Measurements from ENCODE around the gene NRP2.

NRP2 gene

GRCh38 chr2:205682239-205682970 is at the start of gene NRP2:
Gene NRP2, plus strand, starts transcription at chr2:205682501. Its CDS starts 790 bp downstream, at chr2:205683291.
- peak; percentile 24 for DNase-seq (ENCODE audit: low read depth)

DNA sequence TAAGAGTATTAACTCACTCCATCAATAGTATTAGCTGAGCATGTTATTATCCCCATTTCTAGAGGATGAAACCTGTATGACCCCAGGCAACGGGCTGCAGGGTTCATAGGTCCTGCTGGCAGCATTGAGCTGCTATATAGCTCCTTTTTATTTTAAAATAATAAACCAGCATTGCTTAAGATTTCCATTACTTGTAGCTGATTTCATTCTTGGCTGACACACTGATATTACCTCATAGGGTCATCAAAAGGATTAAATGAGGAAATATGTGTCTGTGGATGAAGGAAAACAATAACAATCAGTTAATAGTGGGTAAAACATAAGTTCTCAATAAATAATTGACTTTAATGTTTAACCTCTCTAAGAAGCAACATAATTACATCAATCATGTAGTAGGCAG is 48.3 kb upstream of the NRP2 start:
- no peak for DNase-seq (ENCODE audit: low read depth)

GRCh38 chr2:205636549-205637319 is 45.6 kb upstream of the NRP2 start:
- DNase-seq (ENCODE audit: low read depth): no peak

GRCh38 chr2:205637320-205637602 is 45.0 kb upstream of the NRP2 start:
- no peak for DNase-seq (ENCODE audit: low read depth)

- no peak for DNase-seq (ENCODE audit: low read depth)
These were observed 44.4 kb upstream of the NRP2 start for GRCh38 chr2:205637779-205638503.

GRCh38 chr2:205640716-205641115 is 41.6 kb upstream of the NRP2 start:
- DNase-seq (ENCODE audit: low read depth): no peak

- no peak for DNase-seq (ENCODE audit: low read depth)
These were observed 39.5 kb upstream of the NRP2 start for GRCh38 chr2:205642599-205643356.

DNA sequence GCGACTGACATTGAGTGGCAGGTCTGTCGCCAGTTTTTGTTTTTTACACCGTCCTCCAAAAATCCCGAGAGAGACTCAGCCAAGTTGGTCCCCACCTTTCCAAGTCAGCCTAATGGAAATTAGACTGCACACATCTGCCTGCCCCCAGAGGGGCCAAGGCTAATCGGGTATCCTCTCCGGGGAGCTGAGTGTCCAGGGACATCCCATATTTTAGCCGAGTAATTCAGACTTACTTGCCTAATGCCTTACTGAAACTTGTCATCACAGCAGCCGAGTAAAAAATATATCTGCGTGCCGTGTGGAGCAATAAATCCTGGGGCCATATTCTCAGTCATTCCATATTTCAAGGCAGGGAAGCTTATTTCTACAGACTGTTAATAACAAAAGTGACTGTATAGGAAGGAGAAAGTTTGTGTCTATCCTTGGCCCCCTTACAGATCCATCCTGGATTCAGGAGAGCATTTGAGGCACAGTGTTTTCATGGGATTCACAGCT is 38.9 kb upstream of the NRP2 start:
- no peak for DNase-seq (ENCODE audit: low read depth)

DNA sequence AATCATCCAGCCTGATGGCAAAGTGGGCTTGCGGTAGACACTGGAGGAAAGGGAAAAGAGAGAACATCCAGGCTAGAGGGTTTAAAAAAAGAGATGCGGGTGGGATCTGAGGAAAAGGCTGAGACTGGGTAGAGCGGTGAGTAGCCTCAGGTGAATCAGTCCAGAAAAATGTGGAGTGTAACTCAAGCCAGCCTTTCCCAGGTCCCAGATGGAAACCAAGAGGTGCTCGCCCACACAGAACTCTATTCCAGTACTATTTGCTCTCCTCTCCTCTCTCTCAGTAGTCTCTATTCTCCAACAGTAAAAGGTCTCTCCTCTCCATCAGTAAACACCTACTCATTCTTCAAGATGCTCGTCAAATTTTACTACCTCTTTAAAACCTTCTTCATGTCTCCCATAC is 38.3 kb upstream of the NRP2 start:
- DNase-seq (ENCODE audit: low read depth): no peak

GRCh38 chr2:205646680-205647079 is 35.6 kb upstream of the NRP2 start:
- DNase-seq (ENCODE audit: low read depth): no peak

DNA sequence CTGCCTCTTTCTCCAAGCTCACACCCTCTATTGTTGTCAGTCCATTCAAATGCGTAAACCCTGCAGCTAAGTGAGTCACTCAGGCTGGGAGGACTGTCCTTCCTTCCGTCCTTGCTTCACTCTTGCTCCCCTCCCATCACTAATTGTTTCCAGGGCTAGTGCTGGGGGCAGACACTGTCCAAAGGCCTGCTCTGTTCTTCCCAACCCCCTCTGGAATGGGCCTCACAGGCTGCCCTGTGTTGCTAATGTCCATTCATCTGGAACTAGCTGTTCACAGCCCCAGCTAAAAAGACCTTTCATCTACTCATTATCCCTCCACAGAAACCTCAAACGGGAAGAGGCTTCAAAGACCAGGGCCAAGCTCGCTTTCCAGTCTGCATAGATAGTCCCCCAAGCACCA is 31.9 kb upstream of the NRP2 start:
- no peak for DNase-seq (ENCODE audit: low read depth)

- no peak for DNase-seq (ENCODE audit: low read depth)
These were observed 31.4 kb upstream of the NRP2 start for GRCh38 chr2:205650931-205651330.

- no peak for DNase-seq (ENCODE audit: low read depth)
These were observed 30.6 kb upstream of the NRP2 start for GRCh38 chr2:205651719-205652118.

DNA sequence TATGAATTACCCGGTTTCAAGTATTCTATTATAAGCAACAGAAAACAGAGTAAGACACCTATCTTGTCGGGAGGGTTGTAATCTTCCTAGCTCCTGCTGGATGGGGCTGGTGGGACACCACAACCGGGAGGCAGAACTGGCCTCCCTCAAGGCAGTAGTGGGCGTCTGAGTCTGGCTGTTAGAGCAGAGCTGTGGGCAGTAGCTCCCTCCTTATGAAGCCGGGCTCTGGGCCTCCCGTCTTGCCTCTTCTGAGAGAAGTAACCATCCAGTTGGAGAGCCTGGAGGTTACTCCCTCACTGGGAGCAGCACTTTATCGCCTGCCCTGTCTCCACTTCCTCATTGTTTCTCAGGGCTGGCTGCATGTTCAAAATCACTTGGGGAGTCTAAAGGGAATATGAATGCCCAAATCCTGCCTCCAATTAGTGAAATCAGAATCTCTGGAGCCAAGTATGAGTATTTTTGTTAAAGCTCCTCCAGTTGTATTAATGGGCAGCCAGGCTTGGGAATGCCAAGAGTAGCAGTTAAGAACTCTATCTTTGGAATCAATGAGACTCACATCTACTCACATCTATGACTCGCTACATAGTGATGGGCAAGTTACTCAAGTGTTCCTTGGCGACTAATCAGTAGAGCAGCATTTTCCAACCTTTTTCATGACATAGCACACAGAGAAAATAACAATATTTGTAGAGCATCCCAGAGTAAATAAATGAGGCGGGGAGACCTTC is 27.3 kb upstream of the NRP2 start:
- no peak for DNase-seq (ENCODE audit: low read depth)

DNA sequence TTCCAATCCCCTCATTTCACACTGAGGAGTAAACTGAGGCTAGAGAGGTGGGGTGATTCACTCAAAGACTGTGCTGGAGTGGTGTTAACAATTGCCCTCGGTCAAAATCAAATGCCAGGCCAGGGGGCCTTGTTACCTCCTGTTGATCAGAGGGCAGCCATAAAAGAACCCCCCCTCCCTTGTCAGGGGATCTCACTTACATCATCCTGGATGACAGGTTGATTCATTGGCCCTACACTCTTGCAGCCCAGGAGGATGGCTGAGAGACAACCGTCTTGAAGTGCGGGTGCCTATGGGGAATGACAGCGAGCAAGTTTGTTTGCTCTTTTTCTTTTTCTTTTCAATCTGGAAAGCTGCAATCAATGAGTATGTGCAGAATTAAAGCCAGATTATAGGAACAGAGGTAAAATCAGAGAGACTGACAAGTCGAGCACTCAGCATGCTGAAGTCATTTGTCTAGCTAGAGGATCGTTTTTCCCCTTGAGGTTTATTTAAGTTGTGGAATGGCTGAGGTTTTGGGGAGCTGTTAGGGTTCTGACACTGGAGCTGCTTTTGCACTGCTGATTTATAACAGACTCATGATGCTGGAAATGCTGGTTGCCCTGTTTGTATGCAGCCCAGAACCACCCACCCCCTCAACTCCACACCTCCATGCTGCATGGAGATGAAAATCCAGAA is 26.4 kb upstream of the NRP2 start:
- no peak for DNase-seq (ENCODE audit: low read depth)

DNA sequence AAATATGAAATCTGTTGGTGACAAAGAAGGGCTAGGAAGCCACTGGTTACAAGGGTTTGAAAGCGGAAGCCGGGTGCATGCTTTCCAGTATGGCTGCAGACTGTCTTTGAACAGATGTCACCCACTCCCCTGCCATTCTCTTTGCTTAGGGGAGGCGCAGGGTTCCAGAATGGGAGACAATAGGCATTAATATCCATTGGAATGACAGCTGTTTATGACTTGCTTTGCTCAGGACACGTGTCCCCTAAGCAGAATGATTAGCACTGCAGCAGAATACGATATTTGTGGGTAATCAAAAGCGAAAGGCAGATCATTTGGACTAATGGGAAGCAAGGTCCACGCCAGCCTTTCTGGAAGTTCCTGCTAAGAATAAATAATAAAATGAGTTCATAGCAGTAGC is 25.8 kb upstream of the NRP2 start:
- DNase-seq (ENCODE audit: low read depth): no peak

GRCh38 chr2:205656941-205657340 is 25.4 kb upstream of the NRP2 start:
- no peak for DNase-seq (ENCODE audit: low read depth)

DNA sequence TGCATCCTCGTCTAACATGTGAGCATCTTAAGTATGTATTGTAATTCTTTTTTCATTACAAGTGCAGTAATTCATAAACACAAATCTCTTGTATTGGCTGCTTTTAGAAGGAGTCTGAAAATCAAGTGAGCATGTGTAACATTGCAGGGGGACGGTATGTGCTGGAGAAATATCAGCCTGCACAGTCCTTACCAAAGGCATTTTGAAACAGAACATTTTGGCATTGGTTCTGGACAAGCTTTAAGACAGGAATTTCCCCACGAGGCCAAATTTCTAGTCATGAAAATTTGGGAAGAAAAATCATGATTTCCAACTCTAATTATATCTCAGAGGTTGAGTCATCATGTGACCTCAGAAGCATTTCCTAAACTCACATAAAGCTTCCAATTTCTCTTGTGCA is 24.7 kb upstream of the NRP2 start:
- no peak for DNase-seq (ENCODE audit: low read depth)

- DNase-seq (ENCODE audit: low read depth): no peak
These were observed 24.2 kb upstream of the NRP2 start for GRCh38 chr2:205658068-205658467.

DNA sequence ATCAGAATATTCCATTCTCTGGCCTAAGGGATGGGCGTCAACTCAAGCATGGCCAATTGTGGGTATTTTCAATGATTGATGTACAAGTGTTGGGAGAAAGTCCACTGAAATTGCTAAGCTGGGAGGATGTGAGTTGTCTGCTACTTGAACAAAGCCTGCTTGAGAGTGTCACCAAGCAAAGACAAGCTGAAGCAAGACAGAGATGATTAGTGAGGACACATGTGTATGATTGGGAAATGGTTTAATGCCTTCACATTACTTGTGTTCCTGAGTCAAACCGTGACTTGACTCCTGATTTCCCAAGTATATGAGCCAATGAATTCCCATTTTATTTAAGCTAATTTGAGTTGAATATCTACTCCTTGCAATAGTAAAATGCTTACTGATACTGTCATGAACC is 23.7 kb upstream of the NRP2 start:
- no peak for DNase-seq (ENCODE audit: low read depth)

GRCh38 chr2:205659922-205660321 is 22.4 kb upstream of the NRP2 start:
- no peak for DNase-seq (ENCODE audit: low read depth)

Measured in stimulated activated CD4-positive, alpha-beta T cell treated with anti-CD3 and anti-CD28 coated beads, Interleukin-2, amount 100 ng/mL, for 4 hours (primary cell).